Activated CD4-positive, alpha-beta T cell treated with anti-CD3 and anti-CD28 coated beads for 48 hours (primary cell): ENCODE data around the gene CYP1A2.
A peak's percentile ranks its signal among the peaks of the same experiment; 100 is the strongest.

ENCODE experiments used
- DNase-seq: peaks from one replicate; pipeline ENCODE4 v3.0.0-alpha.2; 2020

CYP1A2 gene

DNA sequence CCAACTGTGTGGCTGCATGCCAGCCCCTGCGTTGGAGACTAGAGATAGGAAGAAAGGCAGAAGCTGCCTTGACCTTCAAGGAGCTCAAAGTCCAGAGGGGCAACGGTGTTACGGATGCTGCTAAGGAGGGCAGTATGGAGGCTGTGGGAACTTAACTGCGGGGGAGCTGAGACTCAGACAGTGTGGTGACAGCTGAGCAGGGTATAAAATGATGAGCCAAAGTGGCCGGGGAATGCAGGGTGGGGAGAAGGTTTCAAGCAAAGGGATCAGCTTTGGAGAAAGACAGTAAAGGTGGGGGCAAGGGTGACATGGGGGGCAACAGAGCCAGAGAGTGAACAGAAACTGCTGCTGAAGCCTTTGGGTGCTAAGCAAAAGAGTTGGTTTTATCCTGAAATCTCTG lies 6.2 kb upstream of the CYP1A2 start:
- DNase-seq: no peak

DNA sequence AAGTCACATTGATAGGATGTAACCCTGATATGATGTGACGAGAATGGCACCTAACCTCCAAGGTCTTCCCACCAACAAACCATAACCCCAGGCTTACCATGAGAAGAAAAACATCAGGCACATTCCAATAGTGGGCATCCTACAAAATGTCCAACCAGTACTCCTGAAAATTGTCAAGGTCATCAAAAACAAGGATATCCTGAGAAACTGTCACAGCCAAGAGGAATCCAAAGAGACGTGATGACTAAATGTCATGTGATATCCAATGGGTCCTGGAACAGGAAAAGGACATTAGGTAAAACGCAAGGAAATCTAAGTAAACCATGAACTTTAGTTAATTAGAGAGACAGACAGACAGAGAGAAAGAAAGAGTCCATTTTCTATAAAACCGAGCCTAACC lies 2.3 kb upstream of the CYP1A2 start:
- no peak for DNase-seq

DNA sequence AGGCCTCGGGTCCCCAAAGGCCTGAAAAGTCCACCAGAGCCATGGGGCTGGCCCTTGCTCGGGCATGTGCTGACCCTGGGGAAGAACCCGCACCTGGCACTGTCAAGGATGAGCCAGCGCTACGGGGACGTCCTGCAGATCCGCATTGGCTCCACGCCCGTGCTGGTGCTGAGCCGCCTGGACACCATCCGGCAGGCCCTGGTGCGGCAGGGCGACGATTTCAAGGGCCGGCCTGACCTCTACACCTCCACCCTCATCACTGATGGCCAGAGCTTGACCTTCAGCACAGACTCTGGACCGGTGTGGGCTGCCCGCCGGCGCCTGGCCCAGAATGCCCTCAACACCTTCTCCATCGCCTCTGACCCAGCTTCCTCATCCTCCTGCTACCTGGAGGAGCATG lies 1.2 kb downstream of the CYP1A2 start:
- DNase-seq: no peak

DNA sequence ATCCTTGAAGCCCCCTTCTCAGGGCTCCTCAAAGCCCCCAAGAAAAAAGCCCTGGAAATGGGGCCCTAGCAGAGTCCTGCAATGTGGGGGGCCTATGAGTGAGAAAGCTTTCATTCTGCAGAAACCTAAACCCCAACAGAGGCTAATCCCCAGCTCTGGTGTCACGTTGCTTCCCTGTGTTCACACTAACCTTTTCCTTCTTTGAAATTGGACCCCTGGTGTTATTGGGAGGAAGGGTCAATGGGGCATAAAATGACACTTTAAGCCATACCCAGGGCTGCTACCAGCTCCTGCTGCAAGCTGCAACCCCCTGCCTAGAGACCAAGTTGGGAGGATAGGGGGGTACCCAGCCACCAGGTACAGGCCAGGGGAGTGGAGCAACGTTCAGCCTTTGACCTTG lies 2.1 kb downstream of the CYP1A2 start:
- no peak for DNase-seq

DNA sequence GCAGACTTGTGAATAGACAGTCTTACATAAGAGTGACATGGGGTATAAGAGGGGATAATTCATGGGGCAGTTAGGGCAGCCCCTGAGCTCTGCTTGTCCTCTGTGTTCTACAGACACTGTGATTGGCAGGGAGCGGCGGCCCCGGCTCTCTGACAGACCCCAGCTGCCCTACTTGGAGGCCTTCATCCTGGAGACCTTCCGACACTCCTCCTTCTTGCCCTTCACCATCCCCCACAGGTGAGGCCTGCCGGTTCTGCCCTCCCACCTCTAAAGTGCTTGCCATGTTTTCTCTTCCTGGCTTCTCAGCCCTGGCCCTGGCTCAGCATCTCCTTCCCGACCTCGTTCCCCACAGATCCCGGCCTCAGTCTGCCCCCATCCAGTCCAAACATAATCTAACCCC lies 3.4 kb downstream of the CYP1A2 start:
- DNase-seq: no peak

DNA sequence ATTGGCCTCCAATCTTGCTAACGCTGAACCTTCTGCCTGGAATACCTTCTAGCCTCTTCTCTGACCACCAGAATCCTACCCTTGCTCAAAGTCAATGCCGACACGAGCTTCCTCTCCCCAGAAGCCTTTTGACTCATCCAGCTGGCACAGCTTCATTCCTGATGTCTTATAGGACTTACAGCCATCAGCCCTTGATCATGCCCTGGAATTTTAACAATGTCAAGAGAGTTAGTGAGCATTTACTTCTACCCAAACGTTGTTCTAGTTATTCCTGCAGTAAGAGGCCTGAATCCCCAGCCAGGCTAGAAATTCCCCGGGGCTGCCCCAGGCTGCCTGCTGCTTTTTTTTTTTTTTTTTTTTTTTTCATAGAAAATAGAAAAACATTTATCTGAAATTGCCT lies 3.9 kb downstream of the CYP1A2 start:
- no peak for DNase-seq

DNA sequence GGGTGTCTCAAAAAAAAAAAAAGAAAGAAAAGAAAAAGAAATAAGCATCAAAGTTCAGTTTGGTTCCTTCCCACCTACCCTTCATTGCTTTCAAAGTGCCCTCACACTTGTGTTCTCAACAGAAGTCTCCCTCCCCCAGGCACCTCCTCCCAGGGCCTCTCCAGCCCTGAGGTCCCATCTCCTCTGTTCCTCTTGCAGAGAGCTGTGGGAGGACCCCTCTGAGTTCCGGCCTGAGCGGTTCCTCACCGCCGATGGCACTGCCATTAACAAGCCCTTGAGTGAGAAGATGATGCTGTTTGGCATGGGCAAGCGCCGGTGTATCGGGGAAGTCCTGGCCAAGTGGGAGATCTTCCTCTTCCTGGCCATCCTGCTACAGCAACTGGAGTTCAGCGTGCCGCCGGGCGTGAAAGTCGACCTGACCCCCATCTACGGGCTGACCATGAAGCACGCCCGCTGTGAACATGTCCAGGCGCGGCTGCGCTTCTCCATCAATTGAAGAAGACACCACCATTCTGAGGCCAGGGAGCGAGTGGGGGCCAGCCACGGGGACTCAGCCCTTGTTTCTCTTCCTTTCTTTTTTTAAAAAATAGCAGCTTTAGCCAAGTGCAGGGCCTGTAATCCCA lies 6.1 kb downstream of the CYP1A2 start:
- no peak for DNase-seq

DNA sequence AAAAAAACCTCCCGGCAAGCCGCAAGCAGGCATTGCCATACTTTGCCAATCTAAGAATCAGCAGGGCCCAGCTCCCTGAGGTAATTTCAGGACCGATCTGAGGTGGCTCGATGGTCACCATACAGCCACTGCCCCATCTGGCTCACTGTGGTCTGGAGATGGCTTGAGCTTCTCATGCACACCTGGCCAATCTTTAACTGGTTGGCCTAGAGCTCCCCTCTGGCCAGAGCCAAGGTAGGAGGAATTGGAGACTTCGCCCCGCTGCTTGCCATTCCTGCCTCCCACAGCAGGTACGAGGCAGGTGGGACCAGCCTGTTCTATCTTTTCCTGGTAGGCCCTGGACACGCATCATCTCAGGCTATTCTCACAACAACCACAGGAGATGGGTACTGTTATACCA lies 10.1 kb downstream of the CYP1A2 start:
- no peak for DNase-seq

DNA sequence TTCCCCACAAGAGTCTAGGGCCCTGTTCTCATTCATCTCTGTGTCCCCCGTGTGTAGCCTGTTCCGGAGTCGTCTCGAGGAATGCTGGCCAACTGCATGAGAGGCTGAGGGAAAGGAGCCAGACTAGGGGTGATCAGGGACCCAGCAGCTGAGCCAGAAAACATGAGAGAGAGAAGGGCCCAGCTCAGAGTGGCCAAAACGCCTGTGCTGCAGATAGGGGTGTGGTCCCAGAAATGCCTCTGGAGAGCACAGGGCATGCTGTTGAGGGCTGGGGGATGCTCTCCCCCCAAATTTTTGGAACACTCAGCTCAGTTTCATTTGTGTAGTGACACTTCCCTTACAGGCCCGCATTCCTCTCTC lies 14.1 kb downstream of the CYP1A2 start:
- no peak for DNase-seq

DNA sequence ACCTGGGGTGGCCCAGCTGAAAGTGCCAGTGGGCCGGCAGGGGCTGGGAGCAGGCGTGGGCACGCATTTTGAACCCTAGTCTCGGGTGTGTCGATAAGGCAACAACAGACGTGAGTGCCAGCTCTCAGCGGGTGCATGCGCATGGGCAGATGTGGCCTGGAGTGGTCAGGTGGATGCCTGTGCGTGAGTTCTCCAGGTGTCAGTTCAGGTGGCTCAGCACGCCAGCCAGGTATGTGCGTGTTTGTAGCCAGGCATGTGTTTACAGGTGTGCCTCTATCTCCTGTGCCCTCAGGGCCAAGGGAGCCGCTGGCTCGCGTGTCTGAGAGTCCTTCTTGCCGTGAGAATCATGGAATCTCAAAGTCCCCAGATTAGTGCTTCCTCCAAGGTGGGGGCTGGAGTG lies 14.8 kb downstream of the CYP1A2 start:
- DNase-seq: no peak

DNA sequence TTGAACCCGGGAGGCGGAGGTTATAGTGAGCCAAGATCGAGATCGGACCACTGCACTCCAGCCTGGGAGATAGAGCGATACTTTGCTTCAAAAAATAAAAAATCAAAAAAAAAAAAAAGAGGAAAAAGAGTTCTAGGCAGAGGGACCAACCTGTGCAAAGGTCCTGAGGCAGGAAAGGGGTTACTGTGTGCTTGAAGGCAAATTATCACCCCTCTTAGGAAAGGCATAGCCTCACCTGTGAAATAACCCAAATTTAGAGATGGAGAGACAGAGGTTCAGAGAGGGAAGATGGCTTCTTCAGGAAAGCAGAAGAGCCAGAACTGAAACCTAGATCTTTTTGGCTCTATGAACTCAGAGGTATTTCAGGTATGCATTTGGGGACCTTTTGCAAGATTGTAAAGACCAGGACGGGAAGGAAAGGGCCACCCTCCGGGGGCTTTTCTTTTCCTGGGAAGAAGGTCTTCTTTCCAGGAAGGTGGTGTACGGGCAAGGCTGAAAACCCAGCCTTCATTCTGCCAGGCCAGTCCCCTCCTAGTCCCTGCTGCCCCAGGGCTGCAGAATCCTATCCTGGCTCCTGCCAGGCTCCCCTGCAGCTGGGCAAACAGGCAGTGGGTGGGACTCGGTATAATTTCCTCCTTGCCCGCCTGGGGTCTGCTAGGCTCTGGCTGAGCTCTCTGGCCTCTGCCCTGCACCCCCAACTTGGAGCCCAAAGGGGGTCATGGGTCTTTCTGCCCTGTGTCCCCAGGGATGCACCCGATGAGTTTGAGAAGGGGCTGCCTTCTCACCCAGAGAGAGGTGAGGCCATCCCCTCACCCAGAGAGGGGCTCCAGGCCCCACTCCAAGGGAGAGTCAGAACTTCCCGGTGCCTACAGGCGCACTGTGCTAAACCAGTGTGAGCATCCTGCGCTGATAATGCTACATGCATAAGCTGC lies 18.8 kb downstream of the CYP1A2 start:
- no peak for DNase-seq

DNA sequence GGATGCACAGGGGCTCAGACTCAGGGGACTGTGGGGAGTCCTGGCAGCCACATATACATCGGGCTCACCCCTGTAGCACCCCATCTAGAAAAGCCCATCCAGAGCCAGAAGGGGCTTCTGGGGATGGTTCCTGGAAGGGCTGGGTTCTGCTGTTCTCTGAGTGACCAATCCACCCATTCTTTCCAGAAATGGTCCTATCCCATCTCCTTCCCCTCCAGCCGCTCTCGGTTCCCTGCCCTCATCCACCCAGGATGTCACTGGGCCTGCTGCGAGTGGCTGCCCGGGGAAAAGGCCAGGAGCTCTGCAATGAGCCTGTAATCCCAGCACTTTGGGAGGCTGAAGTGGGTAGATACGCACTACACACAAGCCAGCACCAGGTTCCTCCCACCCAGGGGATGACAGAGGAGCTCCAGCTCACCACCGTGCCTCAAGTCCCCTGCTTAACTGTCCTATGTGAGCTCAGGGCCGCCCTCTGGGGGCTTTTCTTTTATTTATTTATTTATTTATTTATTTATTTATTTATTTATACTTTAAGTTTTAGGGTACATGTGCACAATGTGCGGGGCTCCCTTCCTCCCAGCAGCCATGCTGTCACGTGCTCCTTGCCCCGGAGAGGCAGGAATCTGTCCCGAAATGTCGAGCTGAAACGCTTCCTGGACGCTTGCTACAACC lies 19.6 kb downstream of the CYP1A2 start:
- no peak for DNase-seq

DNA sequence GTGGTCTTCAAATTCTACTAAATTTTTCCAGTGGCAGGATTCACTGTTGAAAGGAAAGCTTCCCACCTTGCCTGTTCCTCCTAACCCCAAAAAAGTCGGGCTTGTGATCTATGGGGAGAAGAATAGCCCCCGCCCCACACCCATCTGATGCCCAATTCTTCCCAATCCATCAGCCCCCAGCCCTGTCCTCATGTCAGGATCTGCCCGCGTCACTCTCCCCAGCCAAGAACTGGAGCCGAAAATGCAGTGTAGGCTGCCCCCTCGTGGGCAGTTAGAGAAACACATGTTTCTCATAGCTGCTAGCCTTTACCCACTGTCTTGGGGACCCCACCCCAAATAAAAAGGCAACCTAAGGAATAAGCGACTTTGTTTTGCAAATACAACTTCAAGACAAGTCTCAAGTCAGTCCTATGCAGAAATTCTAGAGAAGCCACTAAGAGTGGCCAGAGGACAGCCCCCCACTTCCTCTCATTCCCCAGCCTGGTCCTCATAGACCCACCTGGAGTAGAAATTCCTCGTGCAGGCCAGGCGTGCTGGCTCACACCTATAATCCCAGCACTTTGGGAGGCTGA lies 20.2 kb downstream of the CYP1A2 start:
- DNase-seq: peak; percentile 74

DNA sequence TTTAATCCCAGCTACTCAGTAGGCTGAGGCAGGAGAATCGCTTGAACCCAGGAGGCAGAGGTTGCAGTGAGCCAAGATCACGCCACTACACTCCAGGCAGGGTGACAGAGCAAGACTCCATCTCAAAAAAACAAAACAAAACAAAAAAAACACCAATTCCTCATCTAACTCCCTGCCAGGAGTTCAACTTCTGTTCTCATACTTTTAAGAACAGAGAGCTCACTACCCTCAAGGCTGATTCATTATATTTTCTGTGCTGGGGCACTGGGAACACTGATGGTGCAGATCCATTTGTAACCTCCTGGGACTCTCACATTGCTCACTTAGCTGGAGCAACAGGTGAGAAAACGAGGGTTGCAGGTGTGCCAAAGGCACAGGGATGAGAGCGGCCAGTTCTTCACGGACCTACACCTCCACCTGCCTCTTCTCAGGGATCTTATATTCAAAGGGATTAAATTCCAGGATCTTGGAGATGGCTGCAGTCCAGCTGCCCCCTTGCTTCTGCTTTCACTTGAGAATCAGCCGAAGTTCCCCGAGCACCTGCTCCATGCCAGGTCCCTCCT lies 20.9 kb downstream of the CYP1A2 start:
- DNase-seq: no peak

DNA sequence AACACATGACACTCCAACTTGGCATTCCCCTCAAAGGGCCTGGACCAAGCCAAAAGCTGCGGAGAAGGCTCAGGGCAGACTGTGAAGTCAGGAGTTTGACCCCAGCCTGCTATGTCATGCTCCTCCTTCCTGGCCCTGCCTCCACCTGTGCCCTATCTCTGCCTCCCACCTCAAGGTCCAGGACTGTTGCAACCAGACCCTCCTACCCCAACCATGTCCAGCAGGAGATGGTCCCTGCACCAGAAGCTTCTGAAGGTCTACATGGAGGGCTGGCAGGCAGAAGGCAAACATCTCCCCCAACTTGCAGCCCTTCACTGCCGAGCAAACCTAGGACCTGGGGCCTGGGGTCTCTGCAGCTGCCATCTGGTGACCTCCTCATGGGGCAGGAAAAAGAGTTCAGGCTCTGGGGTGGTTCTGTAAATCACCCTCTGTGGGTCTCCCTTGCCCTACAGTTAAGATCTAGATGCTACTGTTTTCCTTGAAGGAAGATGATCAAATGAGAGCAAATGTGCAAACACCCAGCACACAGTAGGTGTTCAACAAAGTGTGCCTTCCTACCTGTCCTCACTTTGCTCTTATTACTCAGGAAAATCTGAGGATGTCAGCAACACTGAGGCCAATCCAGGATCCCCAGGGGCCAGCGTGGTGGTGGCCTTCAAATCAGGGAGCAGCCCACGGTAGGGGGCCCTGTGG lies 21.7 kb downstream of the CYP1A2 start:
- no peak for DNase-seq

DNA sequence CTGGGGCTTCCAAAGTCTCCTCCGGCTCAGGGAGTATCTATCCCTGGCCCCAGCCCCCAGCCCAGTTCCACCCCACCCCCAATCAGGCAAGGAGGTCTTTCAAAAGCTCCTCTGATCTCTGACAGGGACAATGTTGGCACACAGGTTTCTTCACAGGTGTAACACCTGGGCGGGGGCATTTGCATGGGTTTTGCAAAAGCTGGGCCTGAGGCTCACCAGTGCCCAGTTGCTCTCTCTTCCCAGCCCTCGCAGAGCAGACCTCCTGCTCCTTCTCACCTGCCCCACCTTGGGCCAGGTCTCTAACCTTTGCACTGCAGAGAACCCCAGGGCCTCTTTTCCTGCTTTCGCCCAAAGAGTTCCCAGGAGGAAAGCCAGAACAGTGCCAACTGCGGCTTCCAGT lies 24.7 kb downstream of the CYP1A2 start:
- no peak for DNase-seq

DNA sequence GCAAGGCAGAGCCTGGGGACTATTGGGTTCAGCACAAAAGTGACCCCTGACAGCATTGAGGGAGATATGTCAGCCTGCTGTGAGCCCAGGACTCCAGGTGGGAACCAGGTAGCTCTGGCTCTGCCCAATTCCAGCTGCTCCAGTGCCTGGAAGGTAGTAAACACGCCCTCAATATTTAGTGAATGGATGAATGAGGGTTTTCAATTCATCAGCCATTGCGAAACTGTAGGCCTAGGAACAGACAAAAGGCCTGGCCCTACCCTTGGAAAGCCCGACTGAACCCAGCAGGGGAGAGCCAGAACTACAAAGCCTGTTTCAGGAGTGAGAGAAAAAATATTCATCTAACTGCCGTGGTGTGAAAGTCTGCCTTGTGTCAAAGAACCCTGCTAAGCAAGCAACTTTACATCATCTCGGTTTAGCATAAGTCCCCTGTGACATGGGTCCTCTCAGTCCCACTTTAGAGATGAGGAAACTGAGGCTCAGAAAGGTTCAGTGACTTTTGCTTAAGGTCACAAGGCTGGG lies 25.1 kb downstream of the CYP1A2 start:
- DNase-seq: no peak

DNA sequence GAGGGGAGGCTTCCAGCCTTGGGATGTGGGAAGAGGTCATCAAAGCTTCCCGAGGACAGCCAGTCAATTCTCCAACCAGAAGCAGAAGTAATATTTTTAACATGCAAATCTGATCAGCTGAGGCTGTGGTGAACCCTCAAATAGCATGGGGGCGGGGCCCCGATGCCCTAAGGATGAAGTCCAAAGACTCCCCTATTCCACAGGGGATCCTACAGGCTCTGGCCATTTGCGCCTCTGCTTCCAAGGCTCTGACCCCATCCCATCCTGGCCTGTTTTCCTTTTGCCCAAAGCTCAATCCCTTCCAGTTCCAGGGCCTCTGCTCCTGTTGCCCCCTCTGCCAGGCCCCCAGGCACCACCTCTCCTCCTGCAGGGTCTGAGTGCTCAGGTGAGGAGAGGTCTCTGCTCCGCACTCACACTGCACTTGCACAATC lies 26.5 kb downstream of the CYP1A2 start:
- DNase-seq: no peak

DNA sequence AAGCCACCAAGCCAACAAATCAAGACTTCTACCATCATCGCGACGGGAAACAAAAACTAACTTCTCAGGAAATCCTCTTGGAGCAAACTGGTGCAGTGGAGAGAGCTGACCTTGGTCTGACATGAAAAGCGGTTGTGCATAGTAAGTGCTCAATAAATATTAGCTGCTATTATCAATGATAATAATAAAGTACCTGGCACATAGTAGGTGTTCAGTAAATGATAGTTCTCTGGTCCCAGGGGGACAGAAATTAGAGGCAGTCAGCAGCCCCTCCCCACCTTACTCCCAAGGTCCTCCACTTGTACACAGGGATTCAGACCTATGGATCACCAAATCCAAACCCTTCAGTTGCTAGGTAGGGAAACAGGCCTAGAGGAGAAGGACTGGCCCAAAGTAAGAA lies 27.2 kb downstream of the CYP1A2 start:
- no peak for DNase-seq

DNA sequence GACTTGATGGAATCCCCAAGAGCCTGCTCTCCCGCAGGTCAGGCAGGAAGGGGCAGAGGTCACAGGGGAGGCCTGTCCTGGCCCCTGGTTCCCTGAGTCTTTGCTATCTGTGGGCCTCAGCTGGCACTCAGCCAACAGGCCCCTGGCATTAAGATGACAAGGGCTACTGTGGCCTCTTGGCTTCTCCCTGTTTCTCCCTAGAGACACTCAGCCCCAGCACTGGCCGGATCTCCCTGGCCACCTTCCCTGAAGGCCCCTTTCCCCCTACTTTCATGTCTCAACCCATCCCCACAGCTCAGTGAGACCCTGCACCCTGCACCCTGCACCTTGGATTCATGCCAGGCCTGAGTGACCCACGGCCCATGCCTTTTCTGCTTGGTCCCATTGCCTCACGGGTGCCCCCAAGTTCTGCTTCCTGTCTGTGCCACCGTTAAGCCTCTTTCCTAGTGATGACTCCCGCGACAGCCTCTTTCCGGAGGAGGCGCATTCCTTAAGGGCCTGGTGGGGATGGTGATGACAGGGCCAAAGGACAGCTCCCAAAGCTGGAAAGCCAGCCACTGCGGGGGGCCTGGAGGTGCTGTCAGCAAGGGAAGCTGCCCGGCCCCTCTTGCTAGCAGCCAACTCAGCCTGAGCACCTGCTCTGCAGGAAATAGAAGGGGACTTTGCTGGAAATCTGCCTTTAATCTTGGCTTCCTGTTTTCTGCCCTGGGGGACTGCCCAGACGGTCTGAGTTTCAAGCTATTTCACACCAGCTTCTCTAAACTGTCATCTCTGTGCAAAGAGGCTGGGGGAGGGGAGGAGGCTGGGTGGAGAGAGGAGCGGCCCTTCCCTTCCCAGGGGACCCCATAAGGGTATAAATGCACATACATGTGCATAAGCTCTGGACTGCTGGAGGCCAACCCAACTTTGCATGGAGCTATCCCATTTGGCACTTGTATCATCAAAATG lies 28.4 kb downstream of the CYP1A2 start:
- DNase-seq: peak; percentile 61
